Spleen (tissue), 11 donors: ENCODE measurements around the gene PEX5L. TPM values are rescaled to one million over a fixed set of nuclear protein-coding genes. Genes with fewer than 3 reads are reported as not detected.

Source experiments
- DNase-seq: peaks from one replicate; pipeline ENCODE4 v3.0.0-alpha.2; 2020
- H3K27ac ChIP-seq, 8 donors: fragments of 200-600 bp; sonication (generic) in 7 of 8; 1 replicate in 4 of 8; 2 replicates in 4 of 8; pipeline versions ENCODE4 v1.5.0 to v1.8.0; 2016 to 2021; ENCODE audit warnings: inconsistent platforms in 4 of 8, mild to moderate bottlenecking in 4 of 8, moderate library complexity in 1 of 8
- H3K27me3 ChIP-seq, 7 donors: fragments of 200-600 bp; sonication (generic) in 6 of 7; replicated peaks in 1 of 7; 1 replicate in 4 of 7; 2 replicates in 3 of 7; pipeline versions ENCODE4 v1.5.0 to v1.8.0; 2016 to 2021; ENCODE audit warnings: inconsistent platforms in 3 of 7, mild to moderate bottlenecking in 1 of 7
- H3K36me3 ChIP-seq, 6 donors: fragments of 200-600 bp; sonication (generic) in 5 of 6; 1 replicate in 4 of 6; 2 replicates in 2 of 6; pipeline versions ENCODE4 v1.5.0 to v1.8.0; 2016 to 2021; ENCODE audit warnings: inconsistent platforms in 2 of 6
- H3K4me1 ChIP-seq, 6 donors: fragments of 200-600 bp; sonication (generic) in 5 of 6; 1 replicate in 3 of 6; 2 replicates in 3 of 6; pipeline versions ENCODE4 v1.5.0 to v1.8.0; 2016 to 2021; ENCODE audit warnings: inconsistent platforms in 3 of 6
- H3K4me3 ChIP-seq, 8 donors: fragments of 200-600 bp; sonication (generic) in 7 of 8; 1 replicate in 4 of 8; 2 replicates in 4 of 8; pipeline versions ENCODE4 v1.5.0 to v1.8.0; 2016 to 2021; ENCODE audit warnings: inconsistent platforms in 4 of 8, mild to moderate bottlenecking in 4 of 8, moderate library complexity in 2 of 8
- H3K9me3 ChIP-seq, 8 donors: fragments of 200-600 bp; sonication (generic) in 7 of 8; 1 replicate in 4 of 8; 2 replicates in 4 of 8; pipeline versions ENCODE4 v1.5.0 to v1.8.0; 2016 to 2021; ENCODE audit warnings: inconsistent platforms in 4 of 8
- CTCF ChIP-seq, 11 experiments: fragments of 200-600 bp in 7 of 11; fragments of 450-650 bp in 4 of 11; sonication (generic) in 4 of 11; IDR thresholded peaks in 8 of 11; conservative IDR thresholded peaks in 3 of 11; 1 replicate in 7 of 11; 2 replicates in 4 of 11; pipeline versions ENCODE4 v1.4.0 to v1.8.0; 2016 to 2021; ENCODE audit warnings: antibody characterized with exemption in 11 of 11, inconsistent platforms in 4 of 11, mild to moderate bottlenecking in 1 of 11
- POLR2A ChIP-seq, 3 donors: fragments of 450-650 bp; IDR thresholded peaks; one replicate each; pipeline ENCODE4 v1.5.1; 2017; ENCODE audit warnings: antibody characterized with exemption in 3 of 3, mild to moderate bottlenecking in 1 of 3
- POLR2AphosphoS5 ChIP-seq, 3 donors: sonication (generic); formaldehyde crosslinking; IDR thresholded peaks; one replicate each; pipeline ENCODE4 v1.5.1; 2017; ENCODE audit warnings: antibody characterized with exemption in 3 of 3
- WGBS, 5 donors: extraction: QIAGEN DNeasy Blood & Tissue Kit in 3 of 5; methylation state at CpG; one replicate each; pipeline versions ENCODE4 v1.1.5 to v1.1.7; 2013 to 2018; 5-methylcytosine and 5-hydroxymethylcytosine counted together
- intact Hi-C: fragments of 100-400 bp; cut with DNase I; formaldehyde crosslinking; loops from one replicate; pipeline ENCODE4 v1.15.0; 2023; ENCODE audit warnings: low total_unique reads
- polyA plus RNA-seq, 3 donors: library from polyadenylated mRNA; stranded (reverse); fragments of 200-250 nt; gene quantifications; one replicate each; pipeline ENCODE4 v1.2.1, GENCODE V29; 2013
- total RNA-seq, 7 donors: library from RNA; depleted of rRNA in 3 of 7; stranded (reverse); fragments of >200 nt in 3 of 7; fragmentation: NEBNext Ultra II Directional in 4 of 7; extraction: Animal tissue kit (Norgen Biotek cat#: 25700) in 4 of 7; gene quantifications; one replicate each; pipeline versions ENCODE4 v1.1.0 to v1.2.1, GENCODE V29; 2016 to 2021
- donor health status: healthy with polysubstance abuse.
- donor health status: DM: no; HTN: no; CAD: no; lungs with moderate emphysema.
- donor health status: DM: no; HTN: no; CAD: no.
- donor health status: Bipolar disorder and iron deficiency.
- donor health status: healthy.
- donor health status: DM: no; HTN: no; CAD: no.
- donor health status: DM: yes; HTN: yes; CAD: no.

The PEX5L gene
- total and polyA plus RNA-seq, 10 donors, result under 0.01 to 0.55 (median 0.02) TPM; not detected in 7

- WGBS, 5 donors, result 56 to 71% (median 65%) methylated on average over 6 of the region's 6 CpGs
- Histone ChIP-seq H3K9me3 (no peaks in the 10 kb centered on the region), H3K27ac (no peak overlapping the region), H3K36me3 (peaks cover 0 to 30% (median 3%) of the 10 kb centered on the region in 6 donors), H3K4me3 (no peak overlapping the region), H3K4me1 (no peaks in the 10 kb centered on the region), H3K27me3 (no peaks in the 10 kb centered on the region)
- intact Hi-C loops, result no loop called here
- no peak for DNase-seq
- TF ChIP-seq CTCF (IDR thresholded peaks at IDR 0.05 in 8 of 11, conservative IDR thresholded peaks at IDR 0.05 in 3 of 11) (peak in 5 of 11 experiments; percentile 13 to 31 (median 26)), POLR2AphosphoS5 (IDR thresholded peaks at IDR 0.05) (no peak)
Observed at GRCh38 chr3:179750720-179751328, 285.9 kb downstream of the PEX5L start.

- Histone ChIP-seq H3K36me3 (peaks cover 0 to 47% (median 10%) of the 10 kb centered on the region in 6 donors), H3K4me1 (no peaks in the 10 kb centered on the region), H3K27me3 (no peaks in the 10 kb centered on the region), H3K9me3 (no peaks in the 10 kb centered on the region), H3K4me3 (no peak overlapping the region), H3K27ac (no peak overlapping the region)
- DNase-seq, result no peak
- WGBS, 5 donors, result 74 to 84% (median 79%) methylated on average over 5 of the region's 5 CpGs
- TF ChIP-seq CTCF (IDR thresholded peaks at IDR 0.05 in 8 of 11, conservative IDR thresholded peaks at IDR 0.05 in 3 of 11), result no peak
- TF ChIP-seq POLR2AphosphoS5 (IDR thresholded peaks at IDR 0.05), result no peak
- TF ChIP-seq POLR2A (IDR thresholded peaks at IDR 0.05), result no peak
- intact Hi-C loops, result no loop called here
Observed at GRCh38 chr3:179745716-179746115, 291.0 kb downstream of the PEX5L start.

GRCh38 chr3:179745079-179745478 is 291.7 kb downstream of the PEX5L start:
- WGBS, 5 donors, result 89 to 95% (median 91%) methylated on average over 4 of the region's 4 CpGs
- intact Hi-C loops, result no loop called here
- TF ChIP-seq POLR2A (IDR thresholded peaks at IDR 0.05), result no peak
- no peak for TF ChIP-seq CTCF (IDR thresholded peaks at IDR 0.05 in 8 of 11, conservative IDR thresholded peaks at IDR 0.05 in 3 of 11)
- no peak for TF ChIP-seq POLR2AphosphoS5 (IDR thresholded peaks at IDR 0.05)

More at GRCh38 chr3:179745079-179745478, 291.7 kb downstream of the PEX5L start:
- H3K36me3 ChIP-seq, result peaks cover 0 to 53% (median 13%) of the 10 kb centered on the region in 6 donors
- H3K4me3 ChIP-seq, result no peak overlapping the region
- no peak overlapping the region for H3K27ac ChIP-seq
- H3K9me3 ChIP-seq, result no peaks in the 10 kb centered on the region
- DNase-seq, result no peak
- no peaks in the 10 kb centered on the region for H3K27me3 ChIP-seq
- H3K4me1 ChIP-seq, result no peaks in the 10 kb centered on the region
